Measurements from ENCODE around the gene CHST2. TPM values are rescaled to one million over a fixed set of nuclear protein-coding genes. Genes with fewer than 3 reads are reported as not detected.

Gene CHST2
- polyA plus RNA-seq, 6 donors from 2014 or later: 8.8 to 30.0 (median 15.9) TPM

- no peaks in the 10 kb centered on the region for H3K4me1 Mint-ChIP-seq
- H3K36me3 Mint-ChIP-seq: peaks cover 0 to 16% of the 10 kb centered on the region in 2 donors
- H3K27me3 Mint-ChIP-seq: peaks cover 0 to 9% (median 3%) of the 10 kb centered on the region in 3 donors
- no peak for ATAC-seq (ENCODE audit: low read depth in 2 of 2)
- no peak overlapping the region for H3K4me3 Mint-ChIP-seq
- no peak for DNase-seq
- peaks cover 3 to 20% (median 16%) of the 10 kb centered on the region in 7 donors for H3K9me3 Mint-ChIP-seq
- H3K27ac Mint-ChIP-seq: no peak overlapping the region
These were observed 9.7 kb upstream of the CHST2 start for GRCh38 chr3:143109861-143110260.

DNA sequence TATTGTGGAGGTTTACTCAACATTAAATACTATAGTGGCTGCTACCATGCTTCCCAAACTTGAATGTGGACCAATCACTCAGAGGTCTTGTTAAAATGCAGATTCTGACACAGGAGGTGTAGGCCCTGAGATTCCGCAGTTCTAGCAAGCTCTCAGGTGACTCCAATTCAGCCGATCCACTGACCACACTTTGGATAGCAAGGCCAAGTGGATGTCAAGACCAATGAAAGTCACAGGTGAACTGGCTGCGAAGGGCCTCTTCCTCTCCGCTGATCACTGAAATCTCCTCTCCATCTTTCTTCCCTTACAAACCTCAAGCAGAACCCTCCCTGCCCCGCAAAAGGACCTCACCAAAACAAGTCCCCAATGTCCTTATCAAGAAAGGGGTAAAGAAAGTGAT is 9.2 kb upstream of the CHST2 start:
- DNase-seq (no peak), ATAC-seq (ENCODE audit: low read depth in 2 of 2) (no peak)
- Mint-ChIP-seq H3K27me3 (peaks cover 0 to 8% (median 3%) of the 10 kb centered on the region in 3 donors), H3K36me3 (peaks cover 0 to 12% of the 10 kb centered on the region in 2 donors), H3K4me1 (no peaks in the 10 kb centered on the region), H3K4me3 (no peak overlapping the region), H3K27ac (peak overlapping the region in 1 of 6 donors; percentile 7), H3K9me3 (peaks cover 0 to 15% (median 12%) of the 10 kb centered on the region in 7 donors)

DNA sequence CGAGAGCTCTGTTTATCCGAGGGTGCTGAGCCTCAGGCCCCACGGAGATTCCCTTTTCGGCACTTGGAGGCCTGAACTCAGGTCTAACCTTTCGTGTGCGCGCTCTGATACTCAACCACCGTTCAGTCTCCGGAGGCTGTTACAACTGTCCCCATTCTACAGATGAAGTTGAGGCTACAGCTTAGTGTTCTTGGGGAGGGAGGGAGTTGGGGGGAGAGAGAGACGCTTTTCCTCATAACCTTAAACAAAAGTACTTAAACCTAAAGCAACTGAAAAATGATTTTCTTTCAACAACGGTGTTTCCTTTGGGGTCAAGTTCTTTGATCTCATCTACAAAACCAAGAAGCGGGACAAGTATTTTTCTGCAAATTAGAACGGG is 952 bp upstream of the CHST2 start:
- Mint-ChIP-seq H3K27me3 (peaks cover 0 to 8% (median 0%) of the 10 kb centered on the region in 3 donors), H3K4me3 (peak overlapping the region; percentile 92 to 98 (median 96)), H3K4me1 (peaks cover 13 to 34% (median 26%) of the 10 kb centered on the region in 3 donors), H3K9me3 (no peaks in the 10 kb centered on the region), H3K36me3 (no peaks in the 10 kb centered on the region), H3K27ac (peak overlapping the region in 5 of 6 donors; percentile 42 to 91 (median 88))
- DNase-seq (no peak), ATAC-seq (ENCODE audit: low read depth in 2 of 2) (no peak)

DNA sequence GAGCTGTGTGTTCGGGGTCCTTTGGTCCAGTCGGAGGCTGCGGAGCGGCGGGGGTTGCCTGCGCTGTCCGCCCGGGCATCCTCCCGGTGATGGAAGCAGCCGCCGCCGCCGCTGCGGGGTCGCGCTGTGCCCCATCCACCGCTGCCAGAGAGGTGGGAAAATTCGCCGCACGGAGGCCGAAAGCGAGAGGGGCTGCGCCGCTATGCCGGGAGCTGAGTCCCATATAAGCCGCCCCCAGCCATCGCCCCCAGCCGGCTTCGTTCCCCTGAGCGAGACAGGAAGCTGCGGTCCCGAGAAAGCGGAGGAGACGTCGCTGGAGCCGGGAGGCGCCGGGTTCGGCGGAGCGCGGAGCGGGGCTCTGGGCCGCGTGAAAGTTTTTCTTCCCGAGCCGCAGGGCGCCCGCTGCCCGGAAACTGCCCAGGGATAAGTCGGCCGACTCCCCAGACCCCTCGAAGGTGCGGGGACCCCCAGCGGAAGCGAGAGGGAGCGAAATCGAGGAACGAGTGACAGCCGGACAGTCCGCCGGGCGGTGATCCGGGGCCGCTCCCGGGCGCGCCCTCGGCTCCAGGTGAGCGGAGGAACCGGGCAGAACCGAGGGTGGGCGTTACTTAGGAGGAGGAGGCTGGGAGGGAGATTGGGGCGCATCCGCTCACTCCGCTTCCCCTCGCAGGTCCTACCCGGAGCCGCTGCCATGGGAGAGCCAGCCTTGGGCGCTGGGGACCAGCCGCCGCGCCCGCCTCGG is 574 bp downstream of the CHST2 start:
- no peaks in the 10 kb centered on the region for H3K9me3 Mint-ChIP-seq
- no peaks in the 10 kb centered on the region for H3K36me3 Mint-ChIP-seq

DNA sequence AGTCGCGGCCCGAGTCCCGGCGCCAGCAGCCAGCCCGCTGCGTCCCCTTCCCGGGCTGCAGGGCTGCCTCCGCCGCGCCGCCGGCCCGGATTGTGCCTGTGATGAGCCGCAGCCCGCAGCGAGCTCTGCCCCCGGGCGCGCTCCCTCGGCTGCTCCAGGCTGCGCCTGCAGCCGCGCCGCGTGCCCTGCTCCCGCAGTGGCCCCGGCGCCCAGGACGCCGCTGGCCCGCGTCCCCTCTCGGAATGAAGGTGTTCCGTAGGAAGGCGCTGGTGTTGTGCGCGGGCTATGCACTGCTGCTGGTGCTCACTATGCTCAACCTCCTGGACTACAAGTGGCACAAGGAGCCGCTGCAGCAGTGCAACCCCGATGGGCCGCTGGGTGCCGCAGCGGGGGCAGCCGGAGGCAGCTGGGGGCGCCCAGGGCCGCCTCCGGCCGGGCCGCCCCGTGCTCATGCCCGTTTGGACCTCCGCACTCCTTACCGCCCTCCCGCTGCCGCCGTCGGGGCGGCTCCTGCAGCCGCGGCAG is 1.2 kb downstream of the CHST2 start:
- no peak overlapping the region for H3K27ac Mint-ChIP-seq
- DNase-seq: peak; percentile 56
- H3K27me3 Mint-ChIP-seq: no peaks in the 10 kb centered on the region
- H3K4me1 Mint-ChIP-seq: peaks cover 25 to 51% (median 38%) of the 10 kb centered on the region in 3 donors
- H3K4me3 Mint-ChIP-seq: peak overlapping the region in 6 of 8 donors; percentile 63 to 93 (median 80)
- peak; percentile 41 for ATAC-seq (ENCODE audit: low read depth in 2 of 2)
- peaks cover 0 to 2% of the 10 kb centered on the region in 2 donors for H3K36me3 Mint-ChIP-seq
- H3K9me3 Mint-ChIP-seq: no peaks in the 10 kb centered on the region

More for the DNA sequence above, 574 bp downstream of the CHST2 start:
- Mint-ChIP-seq H3K27ac (peak overlapping the region in 4 of 6 donors; percentile 30 to 89 (median 48)), H3K4me1 (peaks cover 21 to 46% (median 35%) of the 10 kb centered on the region in 3 donors), H3K4me3 (peak overlapping the region; percentile 92 to 98 (median 94)), H3K27me3 (no peaks in the 10 kb centered on the region)
- peak; percentile 42 for DNase-seq
- ATAC-seq (ENCODE audit: low read depth in 2 of 2): peak; percentile 2 to 11

DNA sequence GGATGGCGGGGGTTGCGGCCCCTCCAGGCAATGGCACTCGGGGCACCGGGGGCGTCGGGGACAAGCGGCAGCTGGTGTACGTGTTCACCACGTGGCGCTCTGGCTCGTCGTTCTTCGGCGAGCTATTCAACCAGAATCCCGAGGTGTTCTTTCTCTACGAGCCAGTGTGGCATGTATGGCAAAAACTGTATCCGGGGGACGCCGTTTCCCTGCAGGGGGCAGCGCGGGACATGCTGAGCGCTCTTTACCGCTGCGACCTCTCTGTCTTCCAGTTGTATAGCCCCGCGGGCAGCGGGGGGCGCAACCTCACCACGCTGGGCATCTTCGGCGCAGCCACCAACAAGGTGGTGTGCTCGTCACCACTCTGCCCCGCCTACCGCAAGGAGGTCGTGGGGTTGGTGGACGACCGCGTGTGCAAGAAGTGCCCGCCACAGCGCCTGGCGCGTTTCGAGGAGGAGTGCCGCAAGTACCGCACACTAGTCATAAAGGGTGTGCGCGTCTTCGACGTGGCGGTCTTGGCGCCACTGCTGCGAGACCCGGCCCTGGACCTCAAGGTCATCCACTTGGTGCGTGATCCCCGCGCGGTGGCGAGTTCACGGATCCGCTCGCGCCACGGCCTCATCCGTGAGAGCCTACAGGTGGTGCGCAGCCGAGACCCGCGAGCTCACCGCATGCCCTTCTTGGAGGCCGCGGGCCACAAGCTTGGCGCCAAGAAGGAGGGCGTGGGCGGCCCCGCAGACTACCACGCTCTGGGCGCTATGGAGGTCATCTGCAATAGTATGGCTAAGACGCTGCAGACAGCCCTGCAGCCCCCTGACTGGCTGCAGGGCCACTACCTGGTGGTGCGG is 1.9 kb downstream of the CHST2 start:
- H3K27ac Mint-ChIP-seq: peak overlapping the region in 1 of 6 donors; percentile 77
- H3K4me3 Mint-ChIP-seq: peak overlapping the region; percentile 64 to 93 (median 81)
- no peaks in the 10 kb centered on the region for H3K9me3 Mint-ChIP-seq
- H3K36me3 Mint-ChIP-seq: peaks cover 0 to 8% of the 10 kb centered on the region in 2 donors
- peak; percentile 0 to 1 for ATAC-seq (ENCODE audit: low read depth in 2 of 2)
- DNase-seq: peak; percentile 39
- H3K4me1 Mint-ChIP-seq: peaks cover 26 to 58% (median 38%) of the 10 kb centered on the region in 3 donors
- H3K27me3 Mint-ChIP-seq: no peaks in the 10 kb centered on the region

- Mint-ChIP-seq H3K4me3 (peak overlapping the region; percentile 15 to 93 (median 80)), H3K27me3 (no peaks in the 10 kb centered on the region), H3K36me3 (peaks cover 0 to 11% of the 10 kb centered on the region in 2 donors), H3K9me3 (no peaks in the 10 kb centered on the region), H3K27ac (peak overlapping the region in 3 of 6 donors; percentile 73 to 84 (median 77)), H3K4me1 (peaks cover 26 to 59% (median 38%) of the 10 kb centered on the region in 3 donors)
- no peak for ATAC-seq (ENCODE audit: low read depth in 2 of 2)
- DNase-seq: peak; percentile 1
These were observed 2.5 kb downstream of the CHST2 start for GRCh38 chr3:143122089-143122430.

- H3K36me3 Mint-ChIP-seq: peaks cover 0 to 11% of the 10 kb centered on the region in 2 donors
- H3K27ac Mint-ChIP-seq: peak overlapping the region; percentile 54 to 93 (median 71)
- no peaks in the 10 kb centered on the region for H3K27me3 Mint-ChIP-seq
- ATAC-seq (ENCODE audit: low read depth in 2 of 2) (peak; percentile 20), DNase-seq (peak; percentile 49)
- H3K4me1 Mint-ChIP-seq: peaks cover 26 to 59% (median 38%) of the 10 kb centered on the region in 3 donors
- no peaks in the 10 kb centered on the region for H3K9me3 Mint-ChIP-seq
- peak overlapping the region; percentile 70 to 93 (median 80) for H3K4me3 Mint-ChIP-seq
These were observed 3.2 kb downstream of the CHST2 start for GRCh38 chr3:143122608-143123352.

DNA sequence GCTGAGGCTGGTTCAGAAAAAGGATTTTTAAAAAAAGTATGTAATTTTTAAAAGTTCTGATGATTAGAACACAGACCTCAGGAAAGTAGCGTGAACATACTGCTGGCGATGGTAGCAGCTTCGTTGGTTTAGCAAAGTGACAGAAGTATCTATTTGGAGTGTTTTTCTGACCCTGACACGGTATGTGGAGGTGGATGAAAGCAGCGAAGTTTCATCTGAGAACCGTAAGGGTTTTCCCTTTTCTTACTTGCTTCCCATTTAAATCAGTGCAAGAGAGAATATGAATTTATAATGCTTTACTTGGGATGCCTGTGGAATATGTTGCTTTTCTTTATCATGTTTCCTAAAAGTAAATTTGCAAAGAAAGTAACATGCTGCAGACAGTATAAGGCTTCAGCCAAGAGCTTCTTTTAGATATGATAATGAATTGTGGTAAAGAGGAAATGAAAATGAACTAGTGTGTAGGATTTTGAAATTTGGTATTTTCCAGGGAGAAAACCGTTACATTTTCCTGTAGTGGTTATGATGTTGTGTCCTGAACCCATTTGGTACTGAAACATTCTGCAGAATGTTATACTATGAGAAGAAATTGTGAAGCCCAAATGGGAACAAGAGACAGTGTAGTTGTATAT is 3.9 kb downstream of the CHST2 start:
- Mint-ChIP-seq H3K27ac (peak overlapping the region in 5 of 6 donors; percentile 54 to 84 (median 56)), H3K27me3 (no peaks in the 10 kb centered on the region), H3K4me3 (peak overlapping the region; percentile 70 to 93 (median 77)), H3K36me3 (peaks cover 0 to 11% of the 10 kb centered on the region in 2 donors), H3K4me1 (peaks cover 26 to 59% (median 37%) of the 10 kb centered on the region in 3 donors), H3K9me3 (no peaks in the 10 kb centered on the region)
- peak; percentile 12 for DNase-seq
- ATAC-seq (ENCODE audit: low read depth in 2 of 2): no peak

- H3K4me1 Mint-ChIP-seq: peaks cover 26 to 58% (median 31%) of the 10 kb centered on the region in 3 donors
- H3K36me3 Mint-ChIP-seq: peaks cover 0 to 11% of the 10 kb centered on the region in 2 donors
- DNase-seq (no peak), ATAC-seq (ENCODE audit: low read depth in 2 of 2) (no peak)
- no peak overlapping the region for H3K27ac Mint-ChIP-seq
- no peaks in the 10 kb centered on the region for H3K27me3 Mint-ChIP-seq
- H3K9me3 Mint-ChIP-seq: no peaks in the 10 kb centered on the region
- peak overlapping the region in 2 of 8 donors; percentile 25 to 51 for H3K4me3 Mint-ChIP-seq
These were observed 5.3 kb downstream of the CHST2 start for GRCh38 chr3:143124601-143125520.

GRCh38 chr3:143127801-143128200 is 8.2 kb downstream of the CHST2 start:
- Mint-ChIP-seq H3K4me1 (peaks cover 20 to 41% (median 21%) of the 10 kb centered on the region in 3 donors), H3K27ac (peak overlapping the region in 1 of 6 donors; percentile 43), H3K27me3 (no peaks in the 10 kb centered on the region), H3K4me3 (no peak overlapping the region), H3K9me3 (no peaks in the 10 kb centered on the region), H3K36me3 (peaks cover 0 to 11% of the 10 kb centered on the region in 2 donors)
- DNase-seq: no peak
- ATAC-seq (ENCODE audit: low read depth in 2 of 2): no peak
